GM19099 (cell line): ENCODE results near the gene MAP2K1.

Experiments
- POLR2A ChIP-seq: IDR thresholded peaks from 3 replicates; pipeline ENCODE4 v1.6.1; 2011; ENCODE audit warnings: low read depth; ENCODE audit not compliant: insufficient read length; ENCODE audit errors: extremely low read depth

Gene MAP2K1

DNA sequence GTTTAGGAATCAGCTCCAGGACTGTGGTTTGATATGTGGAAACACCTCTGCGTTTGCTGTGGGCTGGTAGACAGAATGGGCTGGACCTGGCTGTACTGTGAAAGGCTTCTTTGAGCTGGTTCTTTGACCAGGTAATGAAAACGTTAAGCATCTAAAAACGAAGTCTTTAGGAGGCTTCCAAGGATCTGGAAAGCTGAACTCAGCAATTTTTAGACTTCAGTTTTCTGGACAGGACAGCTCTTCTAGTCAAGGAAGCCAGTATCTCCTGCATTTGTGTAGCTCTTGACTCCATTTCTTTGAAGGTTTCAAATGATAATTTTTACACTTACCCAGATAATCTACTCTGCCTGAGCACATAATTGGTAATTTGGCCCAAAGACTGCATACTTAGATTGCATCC lies 25.5 kb downstream of the MAP2K1 start:
- TF ChIP-seq POLR2A, result no peak

DNA sequence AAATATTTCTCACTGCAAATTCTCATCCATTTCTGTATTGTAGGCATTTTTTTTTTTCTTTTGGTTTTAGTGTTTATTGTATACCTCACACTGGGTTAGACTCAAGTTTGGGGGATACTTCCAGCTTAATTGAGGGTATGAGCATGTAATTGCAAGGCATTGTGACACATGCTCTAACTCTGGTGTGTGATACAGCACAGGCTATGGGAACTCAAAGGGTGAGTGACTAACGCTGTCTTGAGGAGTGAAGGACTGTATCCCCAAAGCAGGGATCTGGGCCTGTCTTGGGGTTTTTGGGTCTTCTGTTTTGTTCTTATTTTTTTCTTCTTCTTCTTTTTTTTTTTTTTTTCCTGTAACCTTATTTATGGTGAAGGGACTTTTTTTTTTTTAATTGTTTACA lies 26.9 kb downstream of the MAP2K1 start:
- no peak for TF ChIP-seq POLR2A

DNA sequence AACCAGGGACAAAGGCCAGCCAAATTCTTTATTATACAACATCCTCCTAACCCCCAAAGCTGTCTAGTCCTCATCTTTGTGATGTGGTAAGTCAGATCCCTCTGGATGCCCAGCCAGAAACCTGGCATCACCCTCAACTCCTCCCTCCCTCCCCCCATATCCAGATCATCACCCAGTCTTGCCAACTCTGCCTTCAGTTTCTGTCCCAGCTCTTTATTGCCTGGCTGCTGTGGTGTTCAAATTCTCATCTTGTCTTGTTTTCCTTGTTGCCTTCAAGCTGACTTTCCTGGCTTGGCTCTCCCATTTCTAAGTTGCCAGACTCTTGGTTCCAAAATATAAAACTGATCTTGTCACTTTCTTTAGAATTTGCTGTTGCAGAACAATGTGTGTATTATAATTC lies 28.6 kb downstream of the MAP2K1 start:
- no peak for TF ChIP-seq POLR2A

DNA sequence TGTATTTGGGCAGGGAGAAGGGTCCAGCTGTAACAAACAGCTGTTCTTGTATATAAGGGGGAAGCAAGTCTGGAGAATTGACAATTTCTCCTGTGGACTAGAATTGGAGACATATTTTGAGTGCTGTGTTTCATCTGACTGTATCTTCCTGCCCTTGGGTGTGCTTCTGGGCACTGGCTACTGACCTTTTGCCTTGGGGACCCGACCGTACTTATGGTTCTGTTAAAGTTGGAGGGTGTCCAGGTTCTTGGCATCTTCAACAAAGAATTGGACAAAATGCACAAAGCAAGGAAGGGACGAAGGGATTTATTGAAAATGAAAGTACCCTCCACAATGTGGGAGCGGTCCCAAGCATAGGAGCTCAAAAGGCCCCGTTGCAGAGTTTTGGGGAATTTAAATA lies 31.0 kb downstream of the MAP2K1 start:
- TF ChIP-seq POLR2A, result no peak

DNA sequence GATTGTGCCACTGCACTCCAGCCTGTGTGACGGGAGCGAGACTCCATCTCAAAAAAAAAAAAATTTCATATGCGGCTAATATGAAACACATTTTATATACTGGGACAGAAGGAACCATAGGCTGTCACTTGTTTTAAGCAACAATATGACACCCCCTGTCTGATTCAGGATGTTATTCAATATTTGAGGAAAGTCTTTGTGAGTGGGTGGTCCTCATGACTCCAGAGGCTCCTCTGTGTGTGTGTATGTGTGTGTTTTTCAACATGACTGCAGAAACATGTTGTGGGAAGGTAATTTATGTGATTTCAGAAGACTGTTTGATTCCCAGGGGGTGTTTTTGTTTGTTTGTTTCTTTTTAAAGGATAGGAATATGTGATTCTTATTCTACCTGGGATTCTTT lies 32.8 kb downstream of the MAP2K1 start:
- no peak for TF ChIP-seq POLR2A

DNA sequence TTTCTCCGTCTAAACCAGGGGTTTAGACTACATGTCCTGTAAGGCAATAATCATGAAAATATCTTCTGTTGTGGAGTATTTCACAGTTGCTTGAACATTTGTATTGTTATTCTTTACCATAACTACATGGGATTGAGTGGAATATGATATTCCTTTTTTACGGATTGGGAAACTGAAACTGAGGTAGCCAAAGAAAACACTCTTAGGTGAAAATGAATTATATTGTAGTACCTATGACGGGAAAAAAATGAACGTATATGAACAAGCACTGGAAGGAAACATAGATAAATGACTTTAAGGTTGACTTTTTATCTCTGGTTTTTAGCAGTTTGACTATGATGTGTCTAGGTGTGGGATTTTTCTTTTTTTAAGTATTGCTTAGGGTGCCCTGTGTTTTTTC lies 35.6 kb downstream of the MAP2K1 start:
- TF ChIP-seq POLR2A, result no peak

DNA sequence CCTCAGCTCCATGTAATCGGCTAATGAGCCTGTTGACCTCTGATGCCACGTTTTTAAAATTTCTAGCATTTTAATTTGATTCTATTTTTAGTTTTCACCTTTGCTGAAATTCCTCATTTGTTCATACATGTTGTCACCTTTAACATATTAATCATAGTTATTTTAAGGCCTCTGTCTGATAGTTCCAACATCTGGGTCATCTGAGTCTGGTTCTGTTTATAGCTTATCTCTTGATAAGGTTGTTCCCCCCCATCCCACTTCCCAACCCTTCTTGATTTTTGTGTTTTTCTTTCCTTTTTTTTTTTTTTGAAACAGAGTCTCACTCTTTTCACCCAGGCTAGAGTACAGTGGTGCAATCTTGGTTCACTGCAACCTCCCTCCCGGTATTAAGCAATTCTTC lies 36.4 kb downstream of the MAP2K1 start:
- TF ChIP-seq POLR2A, result no peak

DNA sequence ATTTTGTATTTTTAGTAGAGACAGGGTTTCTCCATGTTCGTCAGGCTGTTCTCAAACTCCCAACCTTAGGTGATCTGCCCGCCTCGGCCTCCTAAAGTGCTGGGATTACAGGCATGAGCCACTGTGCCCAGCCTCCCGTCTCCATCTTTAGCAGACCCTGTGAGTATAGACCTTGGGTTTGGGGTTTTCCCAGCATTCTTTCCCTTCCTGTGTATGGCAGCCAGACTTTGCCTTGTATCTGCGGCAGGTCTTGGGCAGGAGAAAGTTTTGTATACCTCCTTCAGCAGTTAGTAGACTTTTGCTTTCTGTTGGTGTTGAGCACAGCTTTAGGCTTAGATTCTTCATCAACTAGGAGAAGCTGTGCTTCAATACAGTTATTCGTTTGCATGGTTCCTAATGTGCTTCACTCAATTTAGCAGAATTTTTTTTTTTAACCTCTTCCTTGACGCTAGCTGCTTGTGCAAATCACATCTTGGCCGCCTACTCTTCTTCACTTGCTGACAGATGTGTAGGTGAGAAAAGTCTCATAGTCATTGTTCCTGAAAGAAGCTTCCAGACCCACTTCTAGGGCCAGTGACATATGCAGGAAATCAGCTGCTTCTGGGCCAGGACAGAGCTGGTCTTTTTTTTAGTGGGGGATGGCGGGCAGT lies 38.4 kb downstream of the MAP2K1 start:
- TF ChIP-seq POLR2A, result no peak

DNA sequence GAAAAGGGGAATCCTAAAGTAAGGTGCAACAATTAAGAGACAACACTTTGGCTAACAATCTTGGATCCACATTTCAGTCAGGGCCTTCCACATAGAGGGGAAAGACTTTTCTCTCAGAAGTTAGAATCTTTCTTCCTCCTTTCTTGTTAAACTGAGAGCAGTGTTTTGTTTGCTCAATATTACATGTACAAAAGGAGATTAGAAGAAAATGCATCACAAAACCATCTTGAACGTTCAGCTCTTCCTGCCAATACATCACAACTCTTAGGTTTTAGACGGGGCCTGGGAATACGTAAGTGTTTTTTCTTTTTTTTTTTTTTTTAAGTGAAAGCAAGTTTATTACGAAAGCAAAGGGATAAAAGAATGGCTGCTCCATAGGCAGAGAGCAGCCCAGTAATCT lies 39.1 kb downstream of the MAP2K1 start:
- no peak for TF ChIP-seq POLR2A

DNA sequence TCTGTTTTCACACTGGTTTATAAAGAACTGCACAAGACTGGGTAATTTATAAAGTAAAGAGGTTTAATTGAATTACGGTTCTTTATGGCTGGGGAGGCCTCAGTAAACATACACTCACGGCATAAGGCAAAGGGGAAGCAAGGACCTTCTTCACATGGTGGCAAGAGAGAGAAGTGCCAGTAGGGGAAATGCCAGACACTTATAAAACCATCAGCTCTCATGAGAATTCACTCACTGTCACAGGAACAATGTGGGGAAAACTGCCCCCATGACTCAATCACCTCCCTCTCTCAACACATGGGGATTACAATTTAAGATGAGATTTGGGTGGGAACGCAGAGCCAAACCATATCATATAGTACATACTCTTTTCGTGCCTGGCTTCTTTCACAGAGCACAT lies 42.4 kb downstream of the MAP2K1 start:
- TF ChIP-seq POLR2A, result no peak

DNA sequence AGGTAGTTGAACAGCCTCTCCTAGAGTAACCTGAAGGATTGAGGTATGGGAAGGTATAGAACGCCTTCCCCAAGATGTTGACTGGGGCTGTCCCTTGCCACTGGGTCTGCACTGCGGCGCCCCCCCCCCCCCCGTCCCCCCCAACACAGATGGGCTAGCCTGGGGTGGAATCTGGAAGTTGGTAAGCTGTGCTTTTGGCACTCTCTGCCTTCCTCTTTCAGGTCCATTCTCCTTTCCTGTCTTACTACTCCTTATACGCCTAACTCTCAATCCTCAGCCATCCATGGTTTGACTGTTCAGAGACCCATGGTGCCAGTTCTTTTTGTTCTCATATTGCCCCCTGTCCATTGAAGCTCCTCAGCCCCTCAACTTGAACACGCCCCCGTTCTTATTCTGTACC lies 42.8 kb downstream of the MAP2K1 start:
- TF ChIP-seq POLR2A, result no peak

DNA sequence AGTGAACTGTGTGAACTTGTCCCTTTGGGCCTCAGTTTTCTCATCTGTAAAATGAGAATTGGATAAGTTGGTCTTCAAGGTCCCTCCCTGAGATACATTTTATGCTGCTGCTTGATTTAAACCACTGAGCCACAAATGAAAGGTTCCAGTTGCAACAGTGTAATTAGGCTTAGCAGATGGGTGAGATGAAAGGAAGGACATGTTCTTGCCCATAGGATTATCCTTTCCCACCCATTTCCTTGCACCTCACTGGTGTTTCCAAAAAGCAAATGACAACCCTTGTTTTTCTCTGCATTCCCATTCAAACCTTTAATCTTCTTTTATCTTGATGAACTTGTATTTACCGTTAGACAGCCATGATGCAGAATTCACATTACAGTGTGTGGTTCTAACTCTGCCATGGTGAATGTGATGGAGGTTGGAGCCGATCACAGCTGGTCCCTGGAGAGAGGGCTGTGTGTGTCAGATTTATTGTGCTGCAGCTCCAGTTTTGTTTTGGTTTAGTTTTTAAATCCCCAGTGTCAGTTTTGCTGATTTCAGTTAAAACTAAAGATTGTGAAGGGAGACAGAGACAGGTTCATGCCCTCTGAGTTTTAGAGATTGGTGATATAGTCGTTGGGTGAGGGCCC lies 44.0 kb downstream of the MAP2K1 start:
- TF ChIP-seq POLR2A, result no peak

DNA sequence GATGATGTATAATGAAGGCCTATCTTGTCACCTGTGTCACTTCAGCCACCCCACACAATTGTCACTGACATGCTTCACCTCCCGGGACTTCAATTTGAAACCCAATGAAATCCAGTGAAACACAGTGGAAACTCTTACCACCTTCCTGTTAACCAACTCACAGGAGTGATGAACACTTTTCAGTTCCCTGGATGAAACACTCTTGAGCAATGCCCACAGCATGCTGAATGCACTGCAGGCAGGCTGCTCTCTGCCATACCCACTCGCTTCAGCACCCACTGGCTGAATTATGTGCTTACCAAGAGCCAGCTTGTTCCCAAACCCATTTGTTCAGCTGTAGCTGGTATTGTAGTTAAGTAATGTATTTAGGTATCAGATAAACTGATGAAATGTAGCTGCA lies 47.0 kb downstream of the MAP2K1 start:
- no peak for TF ChIP-seq POLR2A

DNA sequence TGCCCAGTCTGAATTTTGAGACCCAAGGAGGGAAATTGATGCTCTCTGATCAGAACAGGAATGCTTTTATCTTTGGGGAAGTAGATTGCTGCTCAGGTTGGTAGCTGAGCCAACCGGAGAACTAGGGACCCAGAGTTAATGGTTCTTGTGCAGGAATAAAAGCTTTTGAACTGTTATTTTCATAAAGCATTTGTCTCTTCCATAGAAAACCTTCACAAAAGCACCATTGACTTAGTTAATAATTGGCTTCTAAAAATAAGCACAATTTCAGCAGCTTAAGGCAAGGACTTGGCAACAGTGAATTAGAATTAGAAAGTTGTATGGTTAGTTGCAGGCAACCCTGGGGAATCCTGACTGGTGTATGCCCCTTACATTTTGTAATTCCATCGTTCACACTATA lies 53.8 kb downstream of the MAP2K1 start:
- TF ChIP-seq POLR2A, result no peak

DNA sequence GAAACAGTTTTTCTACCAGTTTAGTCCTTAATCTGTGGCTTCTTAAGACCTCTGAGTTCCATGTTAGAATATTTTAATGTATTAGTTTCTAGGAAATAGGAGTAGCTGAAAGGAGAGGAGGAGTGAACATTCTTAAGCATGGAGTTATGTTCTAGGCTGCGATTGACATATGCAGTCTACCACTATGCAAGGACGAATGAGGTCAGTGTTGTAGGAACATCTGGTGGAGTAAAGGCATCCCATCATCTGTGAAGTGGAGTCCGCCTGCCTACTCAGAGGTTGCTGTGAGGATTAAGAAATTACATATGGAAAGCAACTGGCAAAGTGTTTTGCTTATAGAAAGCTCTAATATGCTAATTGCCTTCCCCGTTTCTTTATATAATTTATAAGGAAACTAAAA lies 65.7 kb downstream of the MAP2K1 start:
- TF ChIP-seq POLR2A, result no peak

DNA sequence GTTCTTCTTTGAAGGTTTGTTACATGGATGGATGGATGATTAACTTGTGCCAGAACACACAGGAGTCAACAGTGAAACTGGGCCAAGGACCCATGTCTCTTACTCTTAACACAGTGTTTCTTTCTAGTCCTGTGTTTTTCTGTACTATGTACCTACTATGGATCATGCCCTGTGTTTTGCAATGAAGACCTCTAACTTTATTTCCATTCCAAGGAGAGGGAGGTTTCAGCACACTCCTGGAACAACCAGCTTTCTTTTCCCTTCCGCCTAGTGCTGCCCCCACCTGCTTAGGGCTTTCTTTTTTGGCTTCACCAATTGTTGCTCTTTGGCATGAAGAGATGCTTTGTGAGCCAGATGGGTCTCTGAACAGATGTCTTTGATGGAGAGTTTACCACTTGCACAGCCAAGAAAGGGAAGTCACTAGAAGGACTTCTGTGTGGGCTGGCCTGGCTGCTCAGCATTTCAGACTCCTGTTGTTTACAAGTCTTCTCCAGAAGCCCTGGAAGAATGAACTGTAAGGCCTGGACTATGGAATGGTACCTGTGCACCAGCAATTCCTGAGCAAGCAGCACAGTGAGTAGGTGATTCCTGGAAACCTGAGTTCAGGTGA lies 66.4 kb downstream of the MAP2K1 start:
- TF ChIP-seq POLR2A, result no peak
